ENCODE measurements around the gene NCKAP5L.
"Not testable (repeated sequence)": the region's sequence is repeated elsewhere in the genome, so short reads cannot be mapped to it uniquely, and the experiment has no call there.

Gene NCKAP5L, protein sequence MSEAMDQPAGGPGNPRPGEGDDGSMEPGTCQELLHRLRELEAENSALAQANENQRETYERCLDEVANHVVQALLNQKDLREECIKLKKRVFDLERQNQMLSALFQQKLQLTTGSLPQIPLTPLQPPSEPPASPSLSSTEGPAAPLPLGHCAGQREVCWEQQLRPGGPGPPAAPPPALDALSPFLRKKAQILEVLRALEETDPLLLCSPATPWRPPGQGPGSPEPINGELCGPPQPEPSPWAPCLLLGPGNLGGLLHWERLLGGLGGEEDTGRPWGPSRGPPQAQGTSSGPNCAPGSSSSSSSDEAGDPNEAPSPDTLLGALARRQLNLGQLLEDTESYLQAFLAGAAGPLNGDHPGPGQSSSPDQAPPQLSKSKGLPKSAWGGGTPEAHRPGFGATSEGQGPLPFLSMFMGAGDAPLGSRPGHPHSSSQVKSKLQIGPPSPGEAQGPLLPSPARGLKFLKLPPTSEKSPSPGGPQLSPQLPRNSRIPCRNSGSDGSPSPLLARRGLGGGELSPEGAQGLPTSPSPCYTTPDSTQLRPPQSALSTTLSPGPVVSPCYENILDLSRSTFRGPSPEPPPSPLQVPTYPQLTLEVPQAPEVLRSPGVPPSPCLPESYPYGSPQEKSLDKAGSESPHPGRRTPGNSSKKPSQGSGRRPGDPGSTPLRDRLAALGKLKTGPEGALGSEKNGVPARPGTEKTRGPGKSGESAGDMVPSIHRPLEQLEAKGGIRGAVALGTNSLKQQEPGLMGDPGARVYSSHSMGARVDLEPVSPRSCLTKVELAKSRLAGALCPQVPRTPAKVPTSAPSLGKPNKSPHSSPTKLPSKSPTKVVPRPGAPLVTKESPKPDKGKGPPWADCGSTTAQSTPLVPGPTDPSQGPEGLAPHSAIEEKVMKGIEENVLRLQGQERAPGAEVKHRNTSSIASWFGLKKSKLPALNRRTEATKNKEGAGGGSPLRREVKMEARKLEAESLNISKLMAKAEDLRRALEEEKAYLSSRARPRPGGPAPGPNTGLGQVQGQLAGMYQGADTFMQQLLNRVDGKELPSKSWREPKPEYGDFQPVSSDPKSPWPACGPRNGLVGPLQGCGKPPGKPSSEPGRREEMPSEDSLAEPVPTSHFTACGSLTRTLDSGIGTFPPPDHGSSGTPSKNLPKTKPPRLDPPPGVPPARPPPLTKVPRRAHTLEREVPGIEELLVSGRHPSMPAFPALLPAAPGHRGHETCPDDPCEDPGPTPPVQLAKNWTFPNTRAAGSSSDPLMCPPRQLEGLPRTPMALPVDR (N-terminal part only)

DNA sequence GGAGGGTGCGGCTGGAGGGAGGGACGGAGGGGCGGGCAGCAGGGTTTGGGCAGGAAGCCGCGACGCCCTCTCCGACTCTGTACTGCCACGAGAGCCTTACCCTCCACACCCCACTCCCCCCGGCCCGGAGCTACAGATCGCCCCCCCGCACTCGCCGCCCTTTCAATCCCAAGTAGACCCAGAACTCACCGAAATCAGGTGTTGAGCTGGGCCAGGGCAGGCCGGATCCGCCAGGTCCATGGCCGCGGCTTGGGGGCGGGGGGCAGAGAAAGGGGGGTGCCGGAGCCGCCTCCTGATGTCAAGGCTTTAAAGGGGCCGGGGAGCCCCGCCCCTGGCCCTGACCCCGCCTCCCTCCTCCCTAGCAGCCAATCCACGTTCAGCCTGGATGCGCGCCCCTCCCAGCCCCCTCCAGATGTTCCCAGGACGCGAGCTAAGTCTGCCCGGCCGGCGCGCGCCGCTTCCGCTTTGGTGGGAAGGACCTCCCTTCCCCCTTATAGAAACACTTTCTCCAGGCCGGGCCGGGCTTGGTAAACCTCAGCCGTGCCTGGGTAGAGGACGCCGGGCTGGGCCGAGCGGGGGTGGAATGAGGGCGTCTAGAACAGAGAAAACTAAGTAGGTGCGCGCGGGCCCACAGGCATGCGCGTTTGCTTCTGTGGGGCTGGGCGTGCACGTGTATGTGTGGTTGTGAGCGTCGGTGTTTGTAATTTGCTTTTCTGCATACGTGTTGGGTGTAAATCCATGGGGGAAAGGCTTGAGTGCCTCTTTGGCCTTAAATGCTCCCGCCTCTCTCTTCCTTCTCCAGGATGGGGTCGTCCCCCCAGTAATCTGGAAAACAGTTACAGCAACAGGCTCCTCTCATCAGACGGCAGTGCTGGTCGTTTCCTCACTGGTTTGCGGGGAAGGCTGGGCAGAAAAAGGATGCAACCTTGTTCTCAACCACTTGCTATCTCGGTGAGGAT lies at the start of gene NCKAP5L:
Gene NCKAP5L, minus strand, starts transcription at position 281 of the 959 bp plus-strand sequence. CDS start 24,369 bp downstream, outside the sequence.
- no peak for FAIRE-seq

DNA sequence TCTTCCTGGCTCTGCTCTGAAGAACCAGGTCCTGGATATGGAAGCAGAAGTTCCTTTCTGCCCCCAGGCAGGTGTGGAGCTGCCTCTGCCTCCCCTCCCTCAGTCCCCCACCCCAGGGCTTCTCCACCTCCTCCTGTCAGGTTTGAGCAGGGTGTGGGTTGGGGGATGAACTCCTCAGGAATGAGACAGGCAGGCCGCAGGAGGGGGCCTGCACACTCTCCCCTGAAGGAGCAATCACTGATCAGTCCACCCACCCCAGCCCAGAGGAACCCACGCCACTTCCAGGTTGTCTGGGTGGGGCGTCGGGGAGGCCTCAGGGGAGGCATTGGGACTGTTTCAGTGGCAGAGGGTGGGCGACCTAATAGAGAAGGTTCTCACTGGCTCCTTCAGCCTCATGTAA lies 48.9 kb upstream of the NCKAP5L start:
- no peak for FAIRE-seq

DNA sequence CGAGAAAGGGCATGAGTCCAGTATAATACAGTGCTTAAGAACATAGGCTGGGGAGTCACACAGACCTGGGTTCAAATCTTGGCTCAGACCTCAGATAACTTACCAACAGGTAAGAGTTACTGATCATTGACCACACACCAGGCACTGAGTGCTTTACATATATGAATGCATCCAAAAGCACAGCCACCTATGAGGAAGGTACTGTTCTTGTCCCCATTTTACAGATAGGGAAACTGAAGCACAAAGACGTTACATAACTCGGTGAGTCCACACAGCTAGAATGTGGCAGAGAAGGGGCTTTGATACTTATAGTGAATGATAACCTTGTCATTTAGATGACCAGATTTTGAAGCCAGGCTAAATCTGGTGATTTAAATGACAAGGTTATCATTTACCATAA lies 47.9 kb upstream of the NCKAP5L start:
- no peak for FAIRE-seq

DNA sequence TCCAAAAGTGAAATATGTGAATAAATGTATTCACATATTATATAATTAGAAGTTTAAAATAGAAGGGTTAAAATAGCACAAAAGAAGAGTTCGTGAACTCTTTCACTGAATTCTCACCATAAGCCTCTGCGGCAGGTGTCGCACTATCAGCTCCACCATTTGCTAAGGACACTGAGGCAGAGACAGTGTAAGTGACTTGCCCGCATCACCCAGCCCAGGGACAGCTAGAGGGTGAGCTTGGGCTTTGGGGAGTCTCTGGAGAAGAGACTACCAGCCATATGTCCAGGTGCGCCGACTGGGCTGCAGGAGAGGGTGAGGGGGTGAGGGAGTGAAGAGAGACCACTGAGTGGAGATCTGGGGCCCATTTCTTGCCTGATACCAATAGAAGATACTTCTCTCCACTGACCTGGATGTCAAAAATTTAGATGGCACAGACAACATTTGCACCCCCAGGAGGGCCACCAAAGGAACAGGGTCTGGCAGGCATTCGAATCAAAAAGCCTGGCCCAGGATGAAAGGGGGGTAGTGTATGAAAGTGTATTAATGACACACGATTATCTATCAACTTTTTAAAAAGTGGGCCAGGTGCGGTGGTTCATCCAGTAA lies 47.0 kb upstream of the NCKAP5L start:
- FAIRE-seq, result no peak

DNA sequence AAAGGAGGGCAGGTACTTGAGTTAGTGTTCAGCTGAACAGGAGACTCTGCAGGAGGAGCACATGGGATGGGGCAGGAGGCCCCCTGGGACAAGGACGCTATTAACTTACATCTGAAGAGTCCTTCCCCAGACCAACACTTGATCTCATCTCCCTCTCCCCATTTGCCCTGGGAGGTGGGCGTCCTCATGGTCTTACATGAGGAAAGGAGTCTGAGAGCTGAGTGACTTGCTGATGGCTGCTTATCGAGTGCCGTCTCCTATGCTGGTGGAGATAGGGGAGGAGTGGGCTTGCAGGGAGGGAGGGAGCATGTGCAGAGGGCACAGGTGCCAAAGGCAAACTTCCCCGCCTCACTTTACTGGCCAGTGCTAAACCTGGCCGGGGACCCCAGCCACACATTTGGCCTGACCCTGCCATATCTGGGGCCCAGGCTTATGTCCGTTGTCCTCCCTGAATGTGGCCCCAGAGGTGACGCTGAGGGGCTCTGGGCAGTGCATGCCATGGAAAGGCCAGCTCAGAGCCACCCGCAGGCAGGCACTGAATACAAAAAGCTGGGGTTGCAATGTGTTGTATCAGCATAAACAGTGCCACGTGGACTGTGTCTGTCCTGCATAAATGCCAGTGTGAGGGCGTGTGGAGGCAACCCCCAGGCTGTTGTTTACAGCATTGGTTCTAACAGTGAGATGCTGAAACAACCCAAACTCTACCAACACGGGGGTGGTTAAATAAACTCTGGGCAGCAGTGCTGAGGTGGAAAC lies 46.1 kb upstream of the NCKAP5L start:
- no peak for FAIRE-seq

DNA sequence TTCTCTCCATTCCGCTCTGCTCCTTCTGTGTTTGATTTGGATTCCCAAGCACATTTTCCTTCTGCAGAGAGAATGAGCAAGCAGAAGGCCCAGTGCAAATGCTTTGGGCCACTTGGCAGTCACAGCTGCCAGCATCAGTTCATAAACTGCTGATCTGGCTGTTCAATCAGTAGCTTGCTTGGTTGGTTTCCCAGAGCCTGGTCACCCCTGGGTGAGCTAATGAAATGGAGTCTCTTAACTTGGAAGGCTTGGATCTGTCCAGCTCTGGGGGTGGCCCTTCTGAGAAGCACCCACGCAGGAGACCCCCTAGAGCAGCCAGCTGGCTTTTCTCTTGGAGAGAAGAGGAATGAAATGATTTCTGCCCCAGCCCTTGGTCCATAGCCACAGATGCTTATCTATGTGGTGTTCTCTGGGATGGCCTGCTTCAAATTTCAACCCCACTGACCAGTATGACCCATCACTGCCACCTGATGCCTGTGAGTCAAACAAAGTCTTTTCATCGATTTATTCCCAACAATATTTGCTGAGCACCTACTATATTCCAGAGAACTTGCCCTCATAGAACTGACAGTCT lies 45.2 kb upstream of the NCKAP5L start:
- FAIRE-seq, result no peak

DNA sequence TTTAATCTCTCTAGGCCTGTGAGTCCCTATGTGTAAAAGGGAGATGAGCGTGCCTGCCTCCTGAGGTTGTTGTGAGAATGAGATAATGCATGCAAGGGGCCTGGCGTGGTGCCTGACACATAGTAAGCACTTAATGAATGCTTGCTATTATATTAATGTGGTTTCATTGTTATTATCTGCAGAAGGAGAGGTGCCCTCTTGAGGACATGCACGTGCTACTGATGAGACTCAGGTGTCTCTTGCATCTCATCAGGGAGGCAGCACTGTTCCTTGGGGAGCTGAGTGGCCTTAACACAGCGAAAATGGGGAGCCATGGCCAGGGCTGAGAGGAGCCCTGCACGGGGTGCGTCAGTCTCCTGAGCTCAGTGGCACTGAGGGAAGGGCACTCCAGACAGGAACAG lies 44.6 kb upstream of the NCKAP5L start:
- FAIRE-seq, result no peak

DNA sequence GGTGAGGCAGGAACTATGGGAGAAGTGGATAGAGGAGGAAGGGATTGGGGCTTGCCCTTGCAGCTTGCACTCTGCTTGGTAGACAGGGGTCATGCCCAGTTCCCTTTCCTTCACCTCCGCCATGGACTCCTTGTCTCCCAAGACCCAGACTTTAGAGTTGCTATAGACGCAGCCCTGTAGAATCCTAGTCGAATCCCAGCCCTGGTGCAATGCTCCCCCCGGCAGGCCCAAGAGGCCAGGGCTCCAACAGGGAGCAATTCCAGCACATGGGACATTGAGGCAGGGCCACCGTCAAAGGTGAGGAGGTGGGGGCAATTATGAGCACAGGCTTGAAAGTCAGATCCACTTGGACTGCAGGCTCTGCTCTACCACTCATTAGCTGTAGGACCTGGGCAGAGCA lies 44.2 kb upstream of the NCKAP5L start:
- FAIRE-seq, result no peak

DNA sequence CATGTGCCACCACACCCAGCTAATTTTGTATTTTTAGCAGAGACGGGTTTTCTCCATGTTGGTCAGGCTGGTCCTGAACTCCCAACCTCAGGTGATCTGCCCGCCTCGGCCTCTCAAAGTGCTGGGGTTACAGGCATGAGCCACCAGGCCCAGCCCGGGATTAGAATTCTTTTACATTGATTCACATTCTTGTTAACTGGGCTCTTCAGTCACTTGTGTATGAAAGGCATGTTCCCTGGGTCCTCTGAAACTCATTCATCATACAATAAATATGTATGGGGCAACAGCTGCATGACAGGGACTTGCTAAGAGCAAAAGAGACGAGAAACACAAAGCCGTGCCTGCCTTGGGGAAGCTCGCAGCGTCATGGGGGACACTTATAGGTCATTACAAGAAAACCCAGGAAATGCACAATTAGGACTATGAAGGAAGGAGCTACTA lies 43.6 kb upstream of the NCKAP5L start:
- not testable (repeated sequence) for FAIRE-seq

DNA sequence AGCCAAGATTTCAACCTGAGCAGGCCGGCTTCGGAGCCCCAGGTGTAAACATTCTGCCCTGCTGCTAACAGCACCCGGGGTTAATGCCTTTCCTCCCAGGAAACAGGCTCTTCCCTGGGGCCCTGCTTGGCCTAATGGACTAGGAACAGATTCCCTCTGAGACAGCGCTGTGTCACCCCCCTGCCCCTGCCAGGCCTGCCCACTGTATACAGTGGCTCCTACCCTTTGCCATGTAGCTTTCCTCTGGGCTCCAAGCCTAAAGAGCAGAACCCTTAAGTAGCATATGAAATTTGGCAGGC lies 43.0 kb upstream of the NCKAP5L start:
- no peak for FAIRE-seq

DNA sequence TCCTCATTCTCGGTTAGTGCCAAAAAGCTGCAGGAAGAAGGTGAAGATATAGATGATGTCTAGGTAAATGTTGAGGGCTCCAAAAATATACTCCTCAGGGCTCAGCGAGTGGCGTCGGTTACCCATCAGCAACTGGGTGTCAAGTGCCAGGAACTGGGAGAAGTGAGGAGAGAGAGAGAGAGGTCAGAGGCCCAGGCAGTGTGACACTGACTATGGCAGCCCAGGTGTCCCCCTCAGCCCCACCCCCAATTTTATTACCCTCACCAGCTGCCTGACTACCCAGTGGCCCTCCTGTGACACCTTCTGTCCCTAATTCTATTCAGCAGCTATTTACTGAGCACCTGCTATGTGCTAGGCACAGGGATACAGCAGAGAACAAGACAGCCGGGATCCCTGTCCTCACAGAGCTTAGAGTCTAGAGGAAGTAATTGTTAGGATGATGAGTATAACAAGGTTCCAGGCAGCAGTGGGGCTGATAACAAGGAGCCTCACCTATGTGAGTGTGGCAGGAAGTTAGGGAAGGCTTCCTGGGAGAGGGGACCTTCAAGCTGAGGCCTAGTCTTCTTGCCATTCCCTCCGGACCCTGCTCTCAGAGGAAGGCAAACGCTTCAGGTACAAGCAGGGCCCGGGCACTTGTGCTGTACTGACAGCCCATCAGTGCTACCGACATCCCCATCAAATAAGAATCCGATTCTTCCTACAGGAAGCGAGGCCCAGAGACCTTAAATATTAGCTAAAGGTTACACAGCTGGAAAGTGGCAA lies 42.5 kb upstream of the NCKAP5L start:
- FAIRE-seq, result no peak

DNA sequence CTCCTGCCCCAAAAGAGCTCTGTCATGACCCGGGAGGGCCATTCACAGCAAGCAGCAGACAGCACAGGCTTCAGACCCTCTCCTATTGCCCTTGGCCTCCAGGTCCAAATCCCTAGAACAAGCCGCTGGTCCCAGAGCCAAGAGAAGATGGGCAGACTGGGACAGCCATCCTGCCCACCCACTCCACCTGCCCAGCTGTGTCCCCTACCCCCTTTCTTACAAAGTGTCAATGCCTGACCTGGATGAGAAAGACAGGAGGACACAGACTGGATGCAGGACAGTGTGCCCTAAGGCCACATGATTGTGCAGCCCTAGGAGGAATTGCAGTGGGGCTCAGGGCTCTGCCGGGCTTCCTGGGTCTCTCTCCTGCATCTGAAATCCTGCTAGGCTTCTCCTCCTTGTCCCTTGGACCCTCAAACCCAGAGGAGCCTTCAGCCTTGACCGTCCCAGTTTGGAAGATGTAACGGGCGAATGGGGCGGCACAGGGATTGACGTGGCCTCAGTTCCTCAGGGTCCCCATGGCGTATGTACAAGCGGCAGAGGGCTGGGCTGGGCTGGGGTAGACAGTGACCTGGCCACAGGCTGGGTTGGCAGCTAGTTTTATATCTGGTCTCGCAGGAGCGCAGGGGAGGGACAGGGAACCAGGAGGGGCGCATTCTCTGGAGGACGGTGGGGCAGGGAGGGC lies 41.7 kb upstream of the NCKAP5L start:
- FAIRE-seq, result no peak

DNA sequence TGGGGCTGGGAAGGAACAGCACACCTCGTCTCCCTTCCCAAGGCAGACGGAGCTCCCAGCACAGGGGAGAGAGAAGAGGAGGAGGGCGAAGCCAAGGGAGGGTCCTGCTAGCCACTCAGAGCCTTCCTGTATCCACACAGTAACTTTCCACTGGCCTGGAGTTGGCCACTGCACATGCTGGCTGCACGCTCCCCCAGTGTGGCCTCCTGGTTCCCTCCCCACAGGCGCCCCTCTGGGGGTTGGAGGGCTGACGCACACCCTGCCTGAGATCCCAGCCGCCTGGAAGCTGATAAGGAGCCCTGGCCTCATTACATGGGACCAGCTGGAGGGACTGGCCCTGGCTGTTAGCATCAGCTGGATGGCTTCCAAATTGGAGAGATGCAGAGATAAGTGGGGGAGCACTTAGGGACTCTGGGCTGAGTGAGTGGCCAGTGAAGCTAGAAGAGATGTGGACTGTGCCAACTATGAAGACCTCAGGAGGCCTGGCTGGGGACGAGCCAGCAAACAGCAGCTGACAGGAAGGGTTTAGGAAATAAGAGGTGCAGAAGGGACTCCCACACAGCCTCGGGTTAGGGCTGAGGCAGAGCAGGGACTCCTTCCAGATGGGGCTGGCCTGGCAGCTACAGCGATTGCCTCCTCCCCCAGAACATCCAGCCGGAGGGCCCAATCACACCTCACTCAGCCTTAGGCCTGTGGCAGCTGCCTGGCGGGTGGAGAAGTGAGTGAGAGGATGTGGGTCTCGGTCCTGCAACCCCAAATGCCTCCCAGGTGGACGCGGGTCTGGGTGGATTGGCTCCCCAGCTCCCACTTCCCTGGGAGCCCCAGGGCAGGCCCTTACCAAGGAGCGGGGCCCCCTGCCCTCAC lies 41.0 kb upstream of the NCKAP5L start:
- FAIRE-seq, result no peak

DNA sequence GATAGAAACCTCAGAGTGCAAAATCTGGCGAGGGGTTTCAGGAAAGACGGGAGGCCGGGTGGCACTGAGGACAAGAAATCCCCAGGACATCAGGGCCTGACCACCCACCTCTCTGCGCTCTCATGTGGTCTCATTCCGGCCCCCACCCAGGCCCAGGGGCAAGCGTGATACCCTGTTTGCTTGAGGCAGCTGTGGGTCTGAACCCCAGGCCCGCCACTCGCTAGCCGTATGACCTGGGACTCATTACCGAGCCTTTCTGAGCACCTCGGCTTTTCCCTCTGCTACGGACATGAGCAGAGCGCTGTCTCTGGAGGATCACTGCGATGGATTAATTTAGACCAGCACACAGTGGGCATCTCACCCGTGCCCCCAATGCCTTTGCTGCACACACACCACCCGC lies 40.2 kb upstream of the NCKAP5L start:
- no peak for FAIRE-seq

DNA sequence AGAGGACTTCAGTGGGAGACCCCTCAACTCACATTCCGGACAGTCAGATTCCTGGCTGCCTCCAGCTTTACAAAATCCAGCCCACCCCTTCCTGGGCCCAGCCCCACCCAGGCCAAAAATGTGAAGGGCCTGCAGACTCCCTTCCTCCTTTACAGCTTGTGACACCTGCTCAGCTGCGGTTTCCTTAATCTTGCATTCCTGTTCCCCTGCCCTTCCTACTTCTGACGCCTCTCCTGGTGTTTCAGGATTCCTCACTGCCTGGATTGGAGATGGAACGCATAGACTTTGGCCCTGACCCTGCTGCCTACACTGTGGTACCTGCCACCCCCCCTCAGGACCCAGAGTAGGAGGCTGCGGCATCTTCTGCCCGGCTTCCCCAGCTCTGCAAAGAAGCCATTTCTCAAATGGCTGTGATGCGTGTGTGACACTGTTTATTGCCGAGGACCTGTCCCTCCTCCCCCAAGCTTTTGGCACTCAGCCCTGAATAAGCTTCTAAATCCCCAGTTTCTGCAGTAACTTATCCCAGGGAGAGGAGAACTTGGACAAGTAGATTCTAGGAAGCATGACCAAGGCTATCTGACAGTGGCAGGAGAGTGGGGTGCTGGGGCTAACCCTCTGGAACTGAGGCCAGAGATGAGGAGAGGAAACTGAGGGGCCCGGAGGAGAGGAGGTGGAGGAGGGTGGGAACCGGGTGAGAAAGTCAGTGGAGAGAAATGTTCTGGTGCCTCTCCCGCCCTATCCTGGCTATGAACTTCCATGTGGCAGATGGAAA lies 39.5 kb upstream of the NCKAP5L start:
- FAIRE-seq, result no peak

DNA sequence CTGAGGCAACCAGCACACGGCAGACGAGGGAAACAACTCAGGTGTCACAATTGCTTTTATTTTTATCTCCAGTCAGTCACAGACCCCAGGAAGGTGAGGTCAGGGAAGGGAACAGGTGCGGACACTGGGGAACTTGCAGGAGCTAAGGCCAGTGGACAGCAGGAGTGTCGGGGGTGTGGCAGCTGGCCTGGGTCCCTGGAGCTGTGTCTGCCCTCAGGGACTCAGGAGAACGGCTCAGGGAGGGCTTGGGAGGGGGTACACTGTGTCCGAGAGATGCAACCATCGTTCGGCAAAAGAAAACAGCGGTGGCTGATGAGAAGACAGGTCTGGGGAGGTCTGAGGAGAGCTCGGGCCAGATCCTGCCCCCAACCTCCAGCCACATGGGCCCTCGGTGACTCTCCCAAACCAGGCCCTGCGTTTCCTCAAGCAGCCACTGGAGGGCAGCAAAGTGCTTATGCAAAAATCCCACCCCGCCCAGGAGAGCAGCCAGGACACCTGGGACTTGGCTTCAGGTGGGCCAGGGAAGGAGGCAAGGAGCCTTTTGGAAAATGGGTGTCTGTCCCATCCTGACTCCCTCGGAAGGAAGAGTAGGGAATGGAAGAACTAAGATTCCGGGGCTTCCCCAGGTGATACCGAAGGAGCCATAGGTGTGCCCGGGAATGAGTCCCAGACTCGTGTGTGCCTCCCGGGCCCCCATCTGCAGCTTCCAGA lies 38.8 kb upstream of the NCKAP5L start:
- no peak for FAIRE-seq

DNA sequence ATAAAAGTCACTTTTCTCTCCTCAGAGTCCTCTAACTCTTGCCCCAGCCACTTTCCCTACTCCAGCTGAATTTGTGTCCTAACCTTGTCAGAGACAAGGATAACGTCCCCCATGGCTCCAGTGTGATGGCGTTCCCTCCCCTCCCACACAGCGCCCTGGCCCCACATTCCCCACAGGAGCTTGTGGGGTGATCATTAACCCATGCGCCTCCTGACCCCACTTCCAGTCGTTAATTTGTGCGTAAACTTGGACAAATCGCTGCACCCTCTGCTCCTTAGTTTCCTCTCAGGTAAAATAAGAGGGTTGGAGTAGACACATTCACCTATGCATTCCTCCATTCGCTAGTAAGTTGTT lies 37.5 kb upstream of the NCKAP5L start:
- no peak for FAIRE-seq
